Smooth muscle cell (in vitro differentiated cells): ENCODE data around the gene SASH3. TPM values are rescaled to one million over a fixed set of nuclear protein-coding genes. Genes with fewer than 3 reads are reported as not detected.
"Not testable (repeated sequence)": the region's sequence is repeated elsewhere in the genome, so short reads cannot be mapped to it uniquely, and the experiment has no call there.

ENCODE experiments used
- DNase-seq: peaks from one replicate; lab custom pipeline; 2025; ENCODE audit not compliant: unreplicated experiment; lab: John Stamatoyannopoulos, UW
- H2AFZ ChIP-seq: fragments of 200-600 bp; sonication (generic); 2 replicates; pipeline ENCODE4 v1.6.0; 2016; ENCODE audit warnings: antibody characterized with exemption, low read depth, mild to moderate bottlenecking
- H3F3A ChIP-seq: fragments of 200-600 bp; sonication (generic); 2 replicates; pipeline ENCODE4 v1.6.0; 2017; ENCODE audit warnings: antibody characterized with exemption, low read depth
- H3K27ac ChIP-seq: fragments of 200-600 bp; sonication (generic); 2 replicates; pipeline ENCODE4 v1.5.1; 2016; ENCODE audit warnings: low read depth, mild to moderate bottlenecking
- H3K27me3 ChIP-seq: fragments of 200-600 bp; sonication (generic); 2 replicates; pipeline ENCODE4 v1.6.1; 2016; ENCODE audit warnings: low read depth, mild to moderate bottlenecking
- H3K36me3 ChIP-seq: fragments of 200-600 bp; sonication (generic); 2 replicates; pipeline ENCODE4 v1.5.1; 2016; ENCODE audit warnings: low read depth
- H3K4me1 ChIP-seq: fragments of 200-600 bp; sonication (generic); 2 replicates; pipeline ENCODE4 v1.5.1; 2016; ENCODE audit warnings: low read depth
- H3K4me2 ChIP-seq: fragments of 200-600 bp; sonication (generic); 2 replicates; pipeline ENCODE4 v1.6.0; 2016; ENCODE audit warnings: mild to moderate bottlenecking
- H3K4me3 ChIP-seq: fragments of 200-600 bp; sonication (generic); 2 replicates; pipeline ENCODE4 v1.5.1; 2016; ENCODE audit warnings: mild to moderate bottlenecking
- H3K79me2 ChIP-seq: fragments of 200-600 bp; sonication (generic); 2 replicates; pipeline ENCODE4 v1.6.0; 2016; ENCODE audit warnings: low read depth, mild to moderate bottlenecking
- H3K9ac ChIP-seq: fragments of 200-600 bp; sonication (generic); 2 replicates; pipeline ENCODE4 v1.6.0; 2016; ENCODE audit warnings: low read depth
- H3K9me3 ChIP-seq: fragments of 200-600 bp; sonication (generic); replicated peaks from 2 replicates; pipeline ENCODE4 v1.5.1; 2016; ENCODE audit warnings: low read depth
- H4K20me1 ChIP-seq: fragments of 200-600 bp; sonication (generic); 2 replicates; pipeline ENCODE4 v1.6.0; 2016; ENCODE audit warnings: low read depth
- WGBS: methylation state at CpG from one replicate; pipeline ENCODE4 v1.1.7; 2016; ENCODE audit warnings: low lambda C conversion rate; 5-methylcytosine and 5-hydroxymethylcytosine counted together
- polyA plus RNA-seq: library from polyadenylated mRNA; unstranded; fragments of >200 nt; fragmentation: Nextera tagmentation; extraction: Ambion mirVana; gene quantifications from 2 replicates; pipeline ENCODE4 v1.2.1, GENCODE V29; 2016
- total RNA-seq: library from RNA; depleted of rRNA; stranded (reverse); fragments of >200 nt; gene quantifications from 2 replicates; pipeline ENCODE4 v1.2.3, GENCODE V29; 2014
- TF ChIP-seq, protein P1 (sequence below): fragments of 200-600 bp; sonication (generic); IDR thresholded peaks from 2 replicates; pipeline ENCODE4 v1.5.1; 2017; ENCODE audit warnings: borderline replicate concordance, mild to moderate bottlenecking, antibody characterized with exemption; ENCODE audit not compliant: insufficient read depth, poor library complexity, severe bottlenecking

The SASH3 gene
- total and polyA plus RNA-seq, 2 experiments from 2014 or later = not detected

DNA sequence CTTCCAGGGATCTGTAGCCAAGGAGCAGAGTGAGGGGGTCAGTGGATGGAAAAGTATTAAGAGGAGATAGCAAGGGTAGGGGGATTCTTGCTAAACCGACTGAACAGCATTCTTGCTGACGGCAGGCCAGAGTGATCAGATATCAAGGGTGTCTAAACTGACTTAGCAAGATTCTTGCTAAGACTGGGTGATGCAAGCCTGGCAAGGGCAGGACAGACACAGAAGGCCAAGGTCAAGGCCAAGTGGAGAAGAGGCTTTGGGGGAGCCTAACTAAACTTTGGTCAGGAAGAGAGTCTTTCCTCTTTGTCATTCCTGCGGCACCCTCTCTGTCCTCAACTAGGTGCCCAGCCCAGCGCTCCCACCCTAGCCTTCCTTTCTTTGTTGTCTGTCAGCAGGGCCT is 40.2 kb upstream of the SASH3 start:
- Histone ChIP-seq H3K9me3 (no peaks in the 10 kb centered on the region), H3K9ac (no peak overlapping the region), H3K27me3 (no peaks in the 10 kb centered on the region), H4K20me1 (no peaks in the 10 kb centered on the region), H3K79me2 (no peaks in the 10 kb centered on the region), H2AFZ (no peak overlapping the region), H3K4me3 (no peak overlapping the region), H3K27ac (no peak overlapping the region), H3K36me3 (no peaks in the 10 kb centered on the region), H3K4me1 (no peaks in the 10 kb centered on the region), H3K4me2 (no peak overlapping the region), H3F3A (no peaks in the 10 kb centered on the region)
- TF ChIP-seq, protein P1, sequence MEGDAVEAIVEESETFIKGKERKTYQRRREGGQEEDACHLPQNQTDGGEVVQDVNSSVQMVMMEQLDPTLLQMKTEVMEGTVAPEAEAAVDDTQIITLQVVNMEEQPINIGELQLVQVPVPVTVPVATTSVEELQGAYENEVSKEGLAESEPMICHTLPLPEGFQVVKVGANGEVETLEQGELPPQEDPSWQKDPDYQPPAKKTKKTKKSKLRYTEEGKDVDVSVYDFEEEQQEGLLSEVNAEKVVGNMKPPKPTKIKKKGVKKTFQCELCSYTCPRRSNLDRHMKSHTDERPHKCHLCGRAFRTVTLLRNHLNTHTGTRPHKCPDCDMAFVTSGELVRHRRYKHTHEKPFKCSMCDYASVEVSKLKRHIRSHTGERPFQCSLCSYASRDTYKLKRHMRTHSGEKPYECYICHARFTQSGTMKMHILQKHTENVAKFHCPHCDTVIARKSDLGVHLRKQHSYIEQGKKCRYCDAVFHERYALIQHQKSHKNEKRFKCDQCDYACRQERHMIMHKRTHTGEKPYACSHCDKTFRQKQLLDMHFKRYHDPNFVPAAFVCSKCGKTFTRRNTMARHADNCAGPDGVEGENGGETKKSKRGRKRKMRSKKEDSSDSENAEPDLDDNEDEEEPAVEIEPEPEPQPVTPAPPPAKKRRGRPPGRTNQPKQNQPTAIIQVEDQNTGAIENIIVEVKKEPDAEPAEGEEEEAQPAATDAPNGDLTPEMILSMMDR = no peak
- no peak for DNase-seq
- 62% methylated on average over 4 of the region's 4 CpGs for WGBS

- Histone ChIP-seq H2AFZ (no peak overlapping the region), H4K20me1 (no peaks in the 10 kb centered on the region), H3K9me3 (no peaks in the 10 kb centered on the region), H3K27me3 (no peaks in the 10 kb centered on the region), H3K27ac (no peak overlapping the region), H3K36me3 (no peaks in the 10 kb centered on the region), H3K79me2 (no peaks in the 10 kb centered on the region), H3K4me3 (no peak overlapping the region), H3K4me2 (no peak overlapping the region), H3F3A (no peaks in the 10 kb centered on the region), H3K4me1 (no peaks in the 10 kb centered on the region), H3K9ac (no peak overlapping the region)
- no peak for DNase-seq
- WGBS = 68% methylated on average over 14 of the region's 21 CpGs
- TF ChIP-seq, protein P1 = no peak
Observed at GRCh38 chrX:129741880-129742758, 37.6 kb upstream of the SASH3 start.

- not testable (repeated sequence) for H3K4me3 ChIP-seq, H3K9ac ChIP-seq, H3K27me3 ChIP-seq, H3K27ac ChIP-seq, H3K36me3 ChIP-seq, H3K4me1 ChIP-seq, DNase-seq, H3K9me3 ChIP-seq, H3F3A ChIP-seq, H3K4me2 ChIP-seq, H2AFZ ChIP-seq, H4K20me1 ChIP-seq, H3K79me2 ChIP-seq
- 72% methylated on average over 6 of the region's 6 CpGs for WGBS
Observed at GRCh38 chrX:129742759-129743152, 37.0 kb upstream of the SASH3 start.

GRCh38 chrX:129743821-129744220 is 35.9 kb upstream of the SASH3 start:
- no peak overlapping the region for H2AFZ ChIP-seq
- no peaks in the 10 kb centered on the region for H3K79me2 ChIP-seq
- no peaks in the 10 kb centered on the region for H3K9me3 ChIP-seq
- H3K4me3 ChIP-seq = no peak overlapping the region
- 73% methylated on average over 4 of the region's 4 CpGs for WGBS
- no peak for DNase-seq
- H3K36me3 ChIP-seq = no peaks in the 10 kb centered on the region
- H3K4me1 ChIP-seq = no peaks in the 10 kb centered on the region
- H3K27ac ChIP-seq = no peak overlapping the region
- no peaks in the 10 kb centered on the region for H3K27me3 ChIP-seq
- no peaks in the 10 kb centered on the region for H3F3A ChIP-seq
- H4K20me1 ChIP-seq = no peaks in the 10 kb centered on the region
- no peak overlapping the region for H3K9ac ChIP-seq
- TF ChIP-seq, protein P1 = no peak
- H3K4me2 ChIP-seq = no peak overlapping the region
